Ishikawa (cell line): ENCODE data around the gene PLEKHJ1.

Experiments used
- CEBPB ChIP-seq: IDR thresholded peaks from 2 replicates; pipeline ENCODE4 v1.6.1; 2012
- CREB1 ChIP-seq: IDR thresholded peaks from 2 replicates; pipeline ENCODE4 v1.6.1; 2012; ENCODE audit warnings: low read depth
- EGR1 ChIP-seq: IDR thresholded peaks from 2 replicates; pipeline ENCODE4 v1.6.1; 2012
- EP300 ChIP-seq: IDR thresholded peaks from 2 replicates; pipeline ENCODE4 v1.6.1; 2012; ENCODE audit warnings: borderline replicate concordance
- FOXM1 ChIP-seq: IDR thresholded peaks from 2 replicates; pipeline ENCODE4 v1.6.1; 2012; ENCODE audit warnings: low read depth, borderline replicate concordance
- NFIC ChIP-seq: IDR thresholded peaks from 2 replicates; pipeline ENCODE4 v1.6.1; 2012
- RAD21 ChIP-seq: IDR thresholded peaks from 2 replicates; pipeline ENCODE4 v1.6.1; 2012; ENCODE audit warnings: low read depth
- REST ChIP-seq: IDR thresholded peaks from 2 replicates; pipeline ENCODE4 v1.6.1; 2012; ENCODE audit warnings: low read depth, mild to moderate bottlenecking
- TAF1 ChIP-seq: IDR thresholded peaks from 2 replicates; pipeline ENCODE4 v1.6.1; 2012; ENCODE audit warnings: low read depth, mild to moderate bottlenecking
- TCF12 ChIP-seq: IDR thresholded peaks from 2 replicates; pipeline ENCODE4 v1.6.1; 2012; ENCODE audit warnings: low read depth
- TEAD4 ChIP-seq: IDR thresholded peaks from 2 replicates; pipeline ENCODE4 v1.6.1; 2012
- USF1 ChIP-seq: IDR thresholded peaks from 2 replicates; pipeline ENCODE4 v1.6.1; 2012
- YY1 ChIP-seq: IDR thresholded peaks from 2 replicates; pipeline ENCODE4 v1.6.1; 2012; ENCODE audit warnings: low read depth
- ZBTB7A ChIP-seq: IDR thresholded peaks from 2 replicates; pipeline ENCODE4 v1.6.1; 2012; ENCODE audit warnings: low read depth
- TF ChIP-seq, protein P1 (sequence below): IDR thresholded peaks from 2 replicates; pipeline ENCODE4 v1.6.1; 2012

The PLEKHJ1 gene

GRCh38 chr19:2213799-2214198 lies 22.3 kb downstream of the PLEKHJ1 start:
- TF ChIP-seq CREB1 (no peak), EGR1 (no peak), RAD21 (no peak), TCF12 (no peak), ZBTB7A (no peak), CEBPB (no peak), TEAD4 (no peak), TAF1 (no peak), NFIC (no peak), EP300 (no peak), YY1 (no peak), FOXM1 (no peak), REST (no peak), USF1 (no peak)
- TF ChIP-seq, protein P1, sequence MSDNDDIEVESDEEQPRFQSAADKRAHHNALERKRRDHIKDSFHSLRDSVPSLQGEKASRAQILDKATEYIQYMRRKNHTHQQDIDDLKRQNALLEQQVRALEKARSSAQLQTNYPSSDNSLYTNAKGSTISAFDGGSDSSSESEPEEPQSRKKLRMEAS = no peak

- TF ChIP-seq EP300 = no peak
- no peak for TF ChIP-seq YY1
- TF ChIP-seq CREB1 = no peak
- no peak for TF ChIP-seq TCF12
- TF ChIP-seq REST = no peak
- TF ChIP-seq RAD21 = no peak
- TF ChIP-seq, protein P1 = no peak
- TF ChIP-seq EGR1 = no peak
- no peak for TF ChIP-seq CEBPB
- TF ChIP-seq ZBTB7A = no peak
- no peak for TF ChIP-seq TAF1
- TF ChIP-seq TEAD4 = no peak
- no peak for TF ChIP-seq FOXM1
- no peak for TF ChIP-seq NFIC
- no peak for TF ChIP-seq USF1
Measured at GRCh38 chr19:2212861-2213711, 23.0 kb downstream of the PLEKHJ1 start.

DNA sequence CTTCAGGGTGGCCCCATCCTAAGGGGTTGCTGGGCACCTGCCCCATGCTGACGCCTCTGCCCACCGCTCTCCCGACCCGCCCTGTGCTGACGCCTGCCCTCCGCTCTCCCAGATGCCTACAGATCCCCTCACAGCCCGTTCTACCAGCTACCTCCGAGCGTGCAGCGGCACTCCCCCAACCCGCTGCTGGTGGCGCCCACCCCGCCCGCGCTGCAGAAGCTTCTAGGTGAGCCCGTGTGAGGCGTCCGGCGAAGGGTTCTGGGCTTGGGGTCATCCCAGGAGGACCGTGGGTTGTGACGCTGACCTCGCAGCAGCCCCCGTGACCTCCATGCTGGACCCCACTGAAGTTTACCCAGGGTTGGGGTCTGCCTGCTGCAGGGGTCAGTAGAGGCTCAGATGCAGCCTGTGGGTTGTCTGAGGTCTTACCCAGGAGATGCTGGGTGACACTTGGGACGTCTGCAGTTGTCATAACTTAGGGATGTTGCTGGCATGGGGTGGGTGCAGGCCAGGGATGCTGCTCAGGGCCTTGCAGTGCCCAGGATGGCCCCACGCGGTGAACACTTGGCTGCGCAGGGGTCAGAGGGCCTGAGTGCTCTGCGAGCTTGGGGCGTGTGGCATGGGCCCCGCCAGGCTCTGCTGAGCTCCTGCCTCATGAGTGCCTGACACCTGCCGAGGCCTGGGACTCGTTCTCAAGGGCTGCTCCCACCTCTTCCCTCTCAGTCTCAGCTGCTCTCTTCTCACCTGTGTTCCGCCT lies 25.0 kb downstream of the PLEKHJ1 start:
- no peak for TF ChIP-seq TEAD4
- no peak for TF ChIP-seq TCF12
- no peak for TF ChIP-seq NFIC
- no peak for TF ChIP-seq RAD21
- TF ChIP-seq FOXM1 = no peak
- TF ChIP-seq, protein P1 = no peak
- TF ChIP-seq CEBPB = no peak
- no peak for TF ChIP-seq TAF1
- no peak for TF ChIP-seq ZBTB7A

GRCh38 chr19:2210206-2210605 lies 25.9 kb downstream of the PLEKHJ1 start:
- TF ChIP-seq EP300 (no peak), ZBTB7A (no peak)

GRCh38 chr19:2209408-2209807 lies 26.7 kb downstream of the PLEKHJ1 start:
- TF ChIP-seq CEBPB (no peak), NFIC (no peak), CREB1 (no peak), YY1 (no peak), EP300 (no peak), TAF1 (no peak), REST (no peak), TCF12 (no peak)
- TF ChIP-seq, protein P1 = no peak
